NCI-H2171 treated with DMSO at 0.1 percent for 48 hours (cell line): ENCODE data around the gene PPP2R1B.

Experiments
- DNase-seq: peaks from one replicate; lab custom pipeline; 2025; lab: John Stamatoyannopoulos, UW

The PPP2R1B gene

DNA sequence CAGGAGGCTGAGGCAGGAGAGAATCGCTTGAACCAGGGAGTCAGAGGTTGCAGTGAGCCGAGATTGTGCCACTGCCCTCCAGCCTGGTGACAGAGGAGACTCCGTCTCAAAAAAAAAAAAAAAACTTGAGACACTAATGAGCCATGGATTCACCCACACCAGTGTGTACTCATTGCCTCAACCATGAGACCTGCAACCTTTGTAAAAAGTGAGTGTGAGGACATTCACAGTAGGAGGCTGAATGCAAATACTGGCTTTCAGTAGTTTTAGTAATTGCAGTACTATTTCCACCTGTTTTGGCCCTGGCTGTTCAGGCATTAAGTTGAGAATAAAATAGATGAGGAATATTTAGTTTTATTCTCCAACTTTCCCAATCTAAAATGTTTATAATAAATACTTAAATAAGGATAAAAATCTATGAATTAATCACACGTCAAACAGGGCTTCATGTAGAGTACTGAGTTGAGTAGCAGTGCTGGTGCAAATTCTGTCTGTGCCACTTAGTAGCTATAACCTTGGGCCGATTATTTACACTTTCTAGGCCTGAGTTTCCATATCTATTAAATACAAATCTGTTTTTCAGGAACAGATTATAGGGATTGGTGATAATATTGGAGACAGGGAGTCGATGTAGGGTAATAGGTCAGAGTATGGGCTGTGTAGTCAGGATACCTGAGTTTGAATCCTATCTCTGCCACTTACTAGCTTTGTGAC, 72.8 kb downstream of the PPP2R1B start:
- no peak for DNase-seq

DNA sequence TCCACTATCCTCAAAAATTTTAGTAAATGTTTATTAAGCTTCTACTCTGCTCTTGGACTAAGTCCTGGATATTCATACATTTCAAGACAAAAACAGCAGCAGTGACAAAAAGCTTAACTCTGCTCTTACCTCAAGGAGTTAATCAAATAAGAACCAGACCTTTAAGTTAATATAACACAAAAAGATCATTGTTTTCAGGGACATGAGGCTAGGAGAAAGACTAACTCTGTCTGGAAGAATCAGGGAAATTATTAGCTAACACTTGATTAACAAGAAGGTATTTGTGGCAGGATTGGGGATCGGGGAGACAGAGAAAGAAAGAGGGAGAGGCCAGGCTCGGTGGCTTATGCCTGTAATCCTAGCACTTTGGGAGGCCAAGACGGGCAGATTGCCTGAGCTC, 74.4 kb downstream of the PPP2R1B start:
- no peak for DNase-seq

- no peak for DNase-seq
Measured at GRCh38 chr11:111691176-111691575, 75.0 kb downstream of the PPP2R1B start.

GRCh38 chr11:111688013-111688412, 78.2 kb downstream of the PPP2R1B start:
- no peak for DNase-seq

GRCh38 chr11:111684251-111684650, 81.9 kb downstream of the PPP2R1B start:
- DNase-seq: no peak

DNA sequence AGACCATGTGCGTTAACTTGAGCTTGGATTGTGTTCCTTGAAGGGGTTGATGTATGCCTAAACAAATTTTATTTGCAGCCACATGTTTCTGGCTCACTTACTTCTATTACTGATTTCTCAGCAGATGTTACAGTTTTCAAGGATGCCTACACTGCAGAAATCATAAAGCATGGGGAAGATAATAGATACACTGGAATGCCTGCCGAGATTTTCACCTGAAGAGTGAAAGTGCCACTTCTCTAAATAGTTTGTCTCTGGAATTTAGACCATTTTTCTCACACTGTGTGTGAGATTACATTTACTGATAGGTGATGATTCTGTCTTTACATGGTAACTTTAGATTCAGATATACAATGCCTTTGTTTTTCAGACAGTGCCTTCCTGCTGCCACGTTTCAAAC, 82.4 kb downstream of the PPP2R1B start:
- no peak for DNase-seq

DNA sequence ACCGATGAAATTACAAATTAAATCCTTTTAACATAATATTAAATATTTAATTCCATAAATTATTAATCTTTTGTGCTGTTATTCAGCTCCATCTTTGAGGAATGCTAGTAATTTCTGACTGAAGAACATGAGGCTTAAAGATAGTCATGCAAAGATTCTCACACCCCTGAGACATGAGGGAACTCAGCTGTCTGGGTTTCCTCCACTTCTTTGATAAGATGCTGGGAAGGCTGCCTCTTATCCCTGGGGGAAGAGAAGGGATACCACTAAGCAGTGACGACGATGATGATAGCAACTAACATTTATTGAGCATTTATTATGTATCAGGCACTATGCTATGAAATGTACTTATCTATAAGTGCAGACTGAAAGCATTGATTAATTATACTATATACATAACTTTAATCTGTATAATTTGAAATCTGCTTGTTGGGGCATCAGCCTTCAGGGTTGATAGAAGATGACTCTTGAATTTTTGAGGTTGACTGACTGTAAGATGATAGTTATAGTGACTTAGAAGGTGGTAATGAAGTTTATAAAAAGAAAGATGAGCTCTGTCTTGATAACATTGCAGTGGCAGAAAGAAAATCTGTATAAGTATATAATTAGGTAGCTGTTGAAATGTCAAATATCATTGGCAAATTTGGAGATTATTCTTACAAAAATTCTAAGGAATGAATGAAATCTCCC, 85.6 kb downstream of the PPP2R1B start:
- DNase-seq: no peak
